ENCODE measurements around the gene OR1A1. TPM values are rescaled to one million over a fixed set of nuclear protein-coding genes. Genes with fewer than 3 reads are reported as not detected.
"Not testable (repeated sequence)": the region's sequence is repeated elsewhere in the genome, so short reads cannot be mapped to it uniquely, and the experiment has no call there.

OR1A1 gene
- total RNA-seq, 6 experiments from 2014 or later: not detected

DNA sequence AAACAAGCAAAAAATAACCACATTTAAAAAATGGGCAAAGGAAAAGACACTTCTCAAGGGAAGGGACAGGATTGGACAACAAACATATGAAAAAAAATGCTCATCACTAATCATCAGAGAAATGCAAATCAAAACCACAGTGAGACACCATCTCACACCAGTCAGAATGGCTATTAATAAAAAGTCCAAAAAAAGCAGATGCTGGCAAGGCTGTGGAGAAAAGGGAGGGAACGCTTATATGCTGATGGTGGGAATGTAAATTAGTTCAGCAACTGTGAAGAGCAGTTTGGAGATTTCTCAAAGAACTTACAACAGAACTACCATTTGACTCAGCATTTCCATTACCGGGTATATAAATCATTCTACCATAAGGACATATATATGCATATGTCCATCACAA is 41.5 kb downstream of the OR1A1 start:
- not testable (repeated sequence) for H3K27ac Mint-ChIP-seq; H3K4me3 Mint-ChIP-seq; DNase-seq; H3K9me3 Mint-ChIP-seq; H3K4me1 Mint-ChIP-seq (ENCODE audit: low read depth); H3K36me3 Mint-ChIP-seq (ENCODE audit: low read depth); H3K27me3 Mint-ChIP-seq (ENCODE audit: insufficient read depth)

DNA sequence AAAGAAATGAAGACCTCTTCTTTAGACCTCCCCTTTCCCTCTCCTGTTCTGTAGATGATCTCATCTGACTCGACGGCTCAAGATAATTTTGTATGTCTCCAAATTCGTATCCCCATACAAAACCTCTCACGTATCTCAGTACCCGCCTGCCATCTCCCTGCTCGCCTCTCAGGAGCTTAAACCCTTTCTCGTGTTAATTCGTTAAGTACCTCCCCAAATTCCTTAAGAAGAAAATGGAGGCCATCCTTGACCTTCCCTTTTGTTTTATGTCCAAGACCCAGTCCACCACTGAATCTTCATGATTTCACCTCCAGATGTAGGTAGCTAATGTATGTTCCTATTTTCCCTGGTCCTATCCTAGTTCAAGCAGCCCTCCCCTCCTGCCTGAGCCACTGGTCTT is 49.1 kb downstream of the OR1A1 start:
- H3K27me3 Mint-ChIP-seq (ENCODE audit: insufficient read depth): peaks cover 4% of the 10 kb centered on the region
- TF ChIP-seq, protein P1, sequence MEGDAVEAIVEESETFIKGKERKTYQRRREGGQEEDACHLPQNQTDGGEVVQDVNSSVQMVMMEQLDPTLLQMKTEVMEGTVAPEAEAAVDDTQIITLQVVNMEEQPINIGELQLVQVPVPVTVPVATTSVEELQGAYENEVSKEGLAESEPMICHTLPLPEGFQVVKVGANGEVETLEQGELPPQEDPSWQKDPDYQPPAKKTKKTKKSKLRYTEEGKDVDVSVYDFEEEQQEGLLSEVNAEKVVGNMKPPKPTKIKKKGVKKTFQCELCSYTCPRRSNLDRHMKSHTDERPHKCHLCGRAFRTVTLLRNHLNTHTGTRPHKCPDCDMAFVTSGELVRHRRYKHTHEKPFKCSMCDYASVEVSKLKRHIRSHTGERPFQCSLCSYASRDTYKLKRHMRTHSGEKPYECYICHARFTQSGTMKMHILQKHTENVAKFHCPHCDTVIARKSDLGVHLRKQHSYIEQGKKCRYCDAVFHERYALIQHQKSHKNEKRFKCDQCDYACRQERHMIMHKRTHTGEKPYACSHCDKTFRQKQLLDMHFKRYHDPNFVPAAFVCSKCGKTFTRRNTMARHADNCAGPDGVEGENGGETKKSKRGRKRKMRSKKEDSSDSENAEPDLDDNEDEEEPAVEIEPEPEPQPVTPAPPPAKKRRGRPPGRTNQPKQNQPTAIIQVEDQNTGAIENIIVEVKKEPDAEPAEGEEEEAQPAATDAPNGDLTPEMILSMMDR (IDR thresholded peaks at IDR 0.05): no peak
- H3K9me3 Mint-ChIP-seq: peaks cover 21% of the 10 kb centered on the region; the same call in 1 of the 2 replicates
- no peak overlapping the region for H3K27ac Mint-ChIP-seq
- no peak overlapping the region for H3K4me3 Mint-ChIP-seq
- H3K4me1 Mint-ChIP-seq (ENCODE audit: low read depth): no peaks in the 10 kb centered on the region
- H3K36me3 Mint-ChIP-seq (ENCODE audit: low read depth): no peaks in the 10 kb centered on the region; the same call in 1 of the 2 replicates
- DNase-seq: no peak

DNA sequence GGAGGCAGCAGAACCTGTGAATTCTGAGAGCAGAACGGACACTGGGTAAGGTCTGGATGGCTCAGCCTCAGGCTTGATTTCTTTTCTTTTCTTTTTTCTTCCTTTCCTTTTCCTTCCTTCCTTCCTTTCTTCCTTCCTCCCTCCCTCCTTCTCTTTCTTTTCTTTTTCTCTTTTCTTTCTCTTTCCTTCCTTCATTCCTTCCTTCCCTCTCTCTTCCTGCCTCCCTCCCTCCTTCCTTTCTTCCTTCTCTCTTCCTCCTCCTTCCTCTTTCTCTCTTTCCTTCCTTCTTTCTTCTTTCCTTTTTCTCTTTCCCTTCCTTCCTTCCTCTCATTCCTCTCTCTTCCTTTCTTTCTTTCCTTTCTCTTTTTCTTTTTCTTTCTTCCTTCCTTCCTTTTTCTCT is 52.7 kb downstream of the OR1A1 start:
- Mint-ChIP-seq H3K4me1 (ENCODE audit: low read depth) (no peaks in the 10 kb centered on the region), H3K27ac (no peak overlapping the region), H3K36me3 (ENCODE audit: low read depth) (no peaks in the 10 kb centered on the region), H3K9me3 (peaks cover 18% of the 10 kb centered on the region; the same call in 1 of the 2 replicates), H3K27me3 (ENCODE audit: insufficient read depth) (peaks cover 7% of the 10 kb centered on the region), H3K4me3 (no peak overlapping the region)
- DNase-seq: no peak
- TF ChIP-seq, protein P1 (IDR thresholded peaks at IDR 0.05): no peak

DNA sequence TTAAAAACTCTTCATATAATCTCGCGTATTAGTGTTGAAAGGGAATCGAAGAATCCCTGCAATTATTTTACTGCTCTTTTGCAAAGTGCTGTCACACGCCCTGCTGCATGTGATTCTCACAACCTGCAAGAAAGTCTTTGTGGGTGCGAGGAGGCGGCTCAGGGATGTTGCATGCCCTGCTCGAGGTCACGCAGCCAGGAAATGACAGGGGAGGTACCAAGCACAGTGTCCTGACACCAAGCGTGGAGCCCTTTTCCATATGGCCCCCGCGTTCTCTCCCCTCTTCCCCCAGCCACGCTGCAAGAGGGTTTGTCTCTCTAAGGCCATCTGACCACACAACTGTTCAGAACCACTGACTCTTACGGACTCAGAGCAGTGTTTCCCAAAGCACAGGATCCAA is 53.1 kb downstream of the OR1A1 start:
- H3K9me3 Mint-ChIP-seq: peaks cover 18% of the 10 kb centered on the region; the same call in 1 of the 2 replicates
- no peaks in the 10 kb centered on the region for H3K36me3 Mint-ChIP-seq (ENCODE audit: low read depth)
- H3K4me1 Mint-ChIP-seq (ENCODE audit: low read depth): no peaks in the 10 kb centered on the region
- no peak overlapping the region for H3K4me3 Mint-ChIP-seq
- H3K27me3 Mint-ChIP-seq (ENCODE audit: insufficient read depth): peaks cover 7% of the 10 kb centered on the region
- H3K27ac Mint-ChIP-seq: no peak overlapping the region
- TF ChIP-seq, protein P1 (IDR thresholded peaks at IDR 0.05): no peak
- no peak for DNase-seq

Other genes with a start within 250 kb of the OR1A1 start
- gene OR1D5, start 144.1 kb upstream of the OR1A1 start, total RNA-seq (2021; fragmentation: NEBNext Ultra II Directional; extraction: Animal tissue kit (Norgen Biotek cat#: 25700)): not detected
- gene OR1D2, start 103.2 kb upstream of the OR1A1 start, total RNA-seq (2021; fragmentation: NEBNext Ultra II Directional; extraction: Animal tissue kit (Norgen Biotek cat#: 25700)): not detected
- gene OR1G1, start 80.1 kb upstream of the OR1A1 start, total RNA-seq (2021; fragmentation: NEBNext Ultra II Directional; extraction: Animal tissue kit (Norgen Biotek cat#: 25700)): not detected
- gene OR1A2, start 10.1 kb upstream of the OR1A1 start, total RNA-seq (2021; fragmentation: NEBNext Ultra II Directional; extraction: Animal tissue kit (Norgen Biotek cat#: 25700)): not detected
- not detected for gene OR3A1, start 90.7 kb downstream of the OR1A1 start, total RNA-seq (2021; fragmentation: NEBNext Ultra II Directional; extraction: Animal tissue kit (Norgen Biotek cat#: 25700))
- gene OR3A2, start 178.6 kb downstream of the OR1A1 start, total RNA-seq (2021; fragmentation: NEBNext Ultra II Directional; extraction: Animal tissue kit (Norgen Biotek cat#: 25700)): not detected
- not detected for gene OR1E1, start 190.7 kb downstream of the OR1A1 start, total RNA-seq (2021; fragmentation: NEBNext Ultra II Directional; extraction: Animal tissue kit (Norgen Biotek cat#: 25700))
- gene OR3A3, start 203.7 kb downstream of the OR1A1 start, total RNA-seq (2021; fragmentation: NEBNext Ultra II Directional; extraction: Animal tissue kit (Norgen Biotek cat#: 25700)): not detected
- gene OR1E2, start 226.2 kb downstream of the OR1A1 start, total RNA-seq (2021; fragmentation: NEBNext Ultra II Directional; extraction: Animal tissue kit (Norgen Biotek cat#: 25700)): not detected